Measurements from ENCODE around the gene CDH23.

Gene CDH23

GRCh38 chr10:71393841-71394475 lies 2.8 kb upstream of the CDH23 start:
- no peak for DNase-seq

GRCh38 chr10:71394926-71395562 lies 1.7 kb upstream of the CDH23 start:
- no peak for DNase-seq

GRCh38 chr10:71395621-71396020 lies 1.1 kb upstream of the CDH23 start:
- no peak for DNase-seq

- DNase-seq, result peak; percentile 81
Observed at GRCh38 chr10:71396084-71396710, 523 bp upstream of the CDH23 start.

GRCh38 chr10:71397296-71398212 lies 834 bp downstream of the CDH23 start:
- no peak for DNase-seq

- DNase-seq, result no peak
Observed at GRCh38 chr10:71398976-71399375, 2.3 kb downstream of the CDH23 start.

- DNase-seq, result no peak
Observed at GRCh38 chr10:71399946-71400345, 3.2 kb downstream of the CDH23 start.

- no peak for DNase-seq
Observed at GRCh38 chr10:71401056-71401455, 4.3 kb downstream of the CDH23 start.

GRCh38 chr10:71402005-71402404 lies 5.3 kb downstream of the CDH23 start:
- DNase-seq, result no peak

- no peak for DNase-seq
Observed at GRCh38 chr10:71404503-71405295, 8.0 kb downstream of the CDH23 start.

- no peak for DNase-seq
Observed at GRCh38 chr10:71406878-71407277, 10.2 kb downstream of the CDH23 start.

- no peak for DNase-seq
Observed at GRCh38 chr10:71408436-71409225, 11.9 kb downstream of the CDH23 start.

- DNase-seq, result no peak
Observed at GRCh38 chr10:71409516-71410104, 12.9 kb downstream of the CDH23 start.

GRCh38 chr10:71413581-71413980 lies 16.9 kb downstream of the CDH23 start:
- DNase-seq, result no peak

- no peak for DNase-seq
Observed at GRCh38 chr10:71414359-71414758, 17.6 kb downstream of the CDH23 start.

- no peak for DNase-seq
Observed at GRCh38 chr10:71419002-71419540, 22.4 kb downstream of the CDH23 start.

GRCh38 chr10:71419750-71420149 lies 23.0 kb downstream of the CDH23 start:
- no peak for DNase-seq

- no peak for DNase-seq
Observed at GRCh38 chr10:71421075-71421434, 24.3 kb downstream of the CDH23 start.

- DNase-seq, result no peak
Observed at GRCh38 chr10:71423250-71423649, 26.5 kb downstream of the CDH23 start.

GRCh38 chr10:71423901-71424300 lies 27.2 kb downstream of the CDH23 start:
- no peak for DNase-seq
